Muscle layer of colon (tissue), 2 donors: ENCODE data around the gene CIDEC.
"Not testable (repeated sequence)": the region's sequence is repeated elsewhere in the genome, so short reads cannot be mapped to it uniquely, and the experiment has no call there.

ENCODE experiments used
- H3K27ac ChIP-seq: one replicate; pipeline ENCODE4 v1.7.0; 2013; ENCODE audit warnings: low read depth, mild to moderate bottlenecking, low read length, moderate library complexity
- H3K27me3 ChIP-seq, 2 donors: one replicate each; pipeline ENCODE4 v1.7.0; 2013; ENCODE audit warnings: low read length in 2 of 2, mild to moderate bottlenecking in 2 of 2; ENCODE audit not compliant: insufficient read depth in 2 of 2, control insufficient read depth in 1 of 2
- H3K36me3 ChIP-seq: one replicate; pipeline ENCODE4 v1.7.0; 2013; ENCODE audit warnings: mild to moderate bottlenecking, low read length; ENCODE audit not compliant: insufficient read depth
- H3K4me1 ChIP-seq: one replicate; pipeline ENCODE4 v1.7.0; 2013; ENCODE audit warnings: mild to moderate bottlenecking, low read length; ENCODE audit not compliant: insufficient read depth
- H3K4me3 ChIP-seq, 2 donors: one replicate each; pipeline ENCODE4 v1.7.0; 2013; ENCODE audit warnings: low read length in 2 of 2, low read depth in 1 of 2, mild to moderate bottlenecking in 1 of 2, moderate library complexity in 1 of 2
- H3K9ac ChIP-seq: one replicate; pipeline ENCODE4 v1.7.0; 2013; ENCODE audit warnings: low read length
- H3K9me3 ChIP-seq: one replicate; pipeline ENCODE4 v1.7.0; 2013; ENCODE audit warnings: mild to moderate bottlenecking, low read length
- donor health status: abdominal sarcoma.
- donor health status: Adenocarcinoma of cecum.

Gene CIDEC

GRCh38 chr3:9867106-9867505 is 12.9 kb downstream of the CIDEC start:
- Histone ChIP-seq H3K9me3 (no peaks in the 10 kb centered on the region), H3K27ac (peak overlapping the region; percentile 88), H3K27me3 (no peaks in the 10 kb centered on the region), H3K36me3 (no peaks in the 10 kb centered on the region), H3K4me1 (peaks cover 41% of the 10 kb centered on the region), H3K9ac (no peak overlapping the region), H3K4me3 (no peak overlapping the region)

- H3K36me3 ChIP-seq = no peaks in the 10 kb centered on the region
- peak overlapping the region; percentile 88 for H3K27ac ChIP-seq
- H3K4me1 ChIP-seq = peaks cover 41% of the 10 kb centered on the region
- no peaks in the 10 kb centered on the region for H3K27me3 ChIP-seq
- no peaks in the 10 kb centered on the region for H3K9me3 ChIP-seq
- no peak overlapping the region for H3K4me3 ChIP-seq
- H3K9ac ChIP-seq = no peak overlapping the region
Measured at GRCh38 chr3:9866639-9867038, 13.4 kb downstream of the CIDEC start.

- H3K4me1 ChIP-seq = peaks cover 41% of the 10 kb centered on the region
- H3K4me3 ChIP-seq, H3K36me3 ChIP-seq, H3K9ac ChIP-seq, H3K9me3 ChIP-seq, H3K27me3 ChIP-seq: not testable (repeated sequence)
- H3K27ac ChIP-seq = peak overlapping the region; percentile 90
Measured at GRCh38 chr3:9865125-9865637, 14.9 kb downstream of the CIDEC start.

GRCh38 chr3:9864200-9864927 is 15.7 kb downstream of the CIDEC start:
- H3K9me3 ChIP-seq = no peaks in the 10 kb centered on the region
- no peaks in the 10 kb centered on the region for H3K36me3 ChIP-seq
- peaks cover 41% of the 10 kb centered on the region for H3K4me1 ChIP-seq
- H3K27me3 ChIP-seq = no peaks in the 10 kb centered on the region
- H3K4me3 ChIP-seq = peak overlapping the region in 1 of 2 donors; percentile 35
- H3K9ac ChIP-seq = no peak overlapping the region
- peak overlapping the region; percentile 90 for H3K27ac ChIP-seq

GRCh38 chr3:9863058-9863772 is 16.8 kb downstream of the CIDEC start:
- Histone ChIP-seq H3K4me1 (peaks cover 41% of the 10 kb centered on the region), H3K27me3 (no peaks in the 10 kb centered on the region), H3K4me3 (no peak overlapping the region), H3K27ac (peak overlapping the region; percentile 65), H3K9me3 (no peaks in the 10 kb centered on the region), H3K9ac (no peak overlapping the region), H3K36me3 (no peaks in the 10 kb centered on the region)

GRCh38 chr3:9862391-9863057 is 17.5 kb downstream of the CIDEC start:
- H3K36me3 ChIP-seq = no peaks in the 10 kb centered on the region
- H3K4me3 ChIP-seq = peak overlapping the region in 1 of 2 donors; percentile 43
- H3K27ac ChIP-seq = peak overlapping the region; percentile 65
- H3K9me3 ChIP-seq = no peaks in the 10 kb centered on the region
- H3K27me3 ChIP-seq = no peaks in the 10 kb centered on the region
- peaks cover 41% of the 10 kb centered on the region for H3K4me1 ChIP-seq
- no peak overlapping the region for H3K9ac ChIP-seq

GRCh38 chr3:9861626-9862130 is 18.4 kb downstream of the CIDEC start:
- Histone ChIP-seq H3K9me3 (no peaks in the 10 kb centered on the region), H3K4me1 (peaks cover 35% of the 10 kb centered on the region), H3K27ac (peak overlapping the region; percentile 61), H3K36me3 (no peaks in the 10 kb centered on the region), H3K4me3 (no peak overlapping the region), H3K27me3 (no peaks in the 10 kb centered on the region), H3K9ac (no peak overlapping the region)

GRCh38 chr3:9861201-9861600 is 18.9 kb downstream of the CIDEC start:
- Histone ChIP-seq H3K4me3 (no peak overlapping the region), H3K36me3 (no peaks in the 10 kb centered on the region), H3K9ac (no peak overlapping the region), H3K4me1 (peaks cover 31% of the 10 kb centered on the region), H3K27ac (no peak overlapping the region), H3K9me3 (no peaks in the 10 kb centered on the region), H3K27me3 (no peaks in the 10 kb centered on the region)

- no peaks in the 10 kb centered on the region for H3K36me3 ChIP-seq
- no peaks in the 10 kb centered on the region for H3K27me3 ChIP-seq
- no peaks in the 10 kb centered on the region for H3K9me3 ChIP-seq
- H3K4me1 ChIP-seq = peaks cover 14% of the 10 kb centered on the region
- H3K9ac ChIP-seq = no peak overlapping the region
- no peak overlapping the region for H3K27ac ChIP-seq
- no peak overlapping the region for H3K4me3 ChIP-seq
Measured at GRCh38 chr3:9859530-9860025, 20.5 kb downstream of the CIDEC start.

GRCh38 chr3:9855594-9855993 is 24.5 kb downstream of the CIDEC start:
- H3K27ac ChIP-seq = no peak overlapping the region
- H3K27me3 ChIP-seq = no peaks in the 10 kb centered on the region
- H3K9ac ChIP-seq = no peak overlapping the region
- no peaks in the 10 kb centered on the region for H3K9me3 ChIP-seq
- H3K36me3 ChIP-seq = no peaks in the 10 kb centered on the region
- H3K4me1 ChIP-seq = no peaks in the 10 kb centered on the region
- H3K4me3 ChIP-seq = no peak overlapping the region

- not testable (repeated sequence) for H3K9me3 ChIP-seq, H3K27ac ChIP-seq, H3K4me1 ChIP-seq, H3K27me3 ChIP-seq, H3K36me3 ChIP-seq, H3K9ac ChIP-seq, H3K4me3 ChIP-seq
Measured at GRCh38 chr3:9854291-9854940, 25.6 kb downstream of the CIDEC start.
